HG03097 (cell line): ENCODE measurements around the gene RREB1.
A peak's percentile ranks its signal among the peaks of the same experiment; 100 is the strongest.

Experiments
- ATAC-seq: cut with Tn5 transposase; IDR thresholded peaks from one replicate; pipeline ENCODE4 v1.9.1; 2021; ENCODE audit not compliant: unreplicated experiment, low FRiP score

RREB1 gene

GRCh38 chr6:7215131-7215530 lies 107.4 kb downstream of the RREB1 start:
- ATAC-seq = no peak

GRCh38 chr6:7215798-7216231 lies 108.1 kb downstream of the RREB1 start:
- no peak for ATAC-seq

GRCh38 chr6:7216941-7217621 lies 109.3 kb downstream of the RREB1 start:
- no peak for ATAC-seq

- no peak for ATAC-seq
These were observed 110.7 kb downstream of the RREB1 start for GRCh38 chr6:7218406-7218988.

GRCh38 chr6:7219310-7219709 lies 111.5 kb downstream of the RREB1 start:
- no peak for ATAC-seq

GRCh38 chr6:7222197-7222596 lies 114.4 kb downstream of the RREB1 start:
- ATAC-seq = no peak

- ATAC-seq = no peak
These were observed 117.0 kb downstream of the RREB1 start for GRCh38 chr6:7224731-7225130.

GRCh38 chr6:7228662-7229375 lies 121.1 kb downstream of the RREB1 start:
- ATAC-seq = no peak

GRCh38 chr6:7229376-7230326 lies 121.9 kb downstream of the RREB1 start:
- ATAC-seq = no peak

GRCh38 chr6:7230327-7230691 lies 122.5 kb downstream of the RREB1 start:
- ATAC-seq = no peak

- ATAC-seq = no peak
These were observed 123.4 kb downstream of the RREB1 start for GRCh38 chr6:7230956-7231713.

GRCh38 chr6:7232351-7232750 lies 124.6 kb downstream of the RREB1 start:
- ATAC-seq = no peak

- ATAC-seq = no peak
These were observed 126.8 kb downstream of the RREB1 start for GRCh38 chr6:7234547-7234946.

GRCh38 chr6:7235712-7236305 lies 128.0 kb downstream of the RREB1 start:
- no peak for ATAC-seq

- ATAC-seq = peak; percentile 47
These were observed 128.8 kb downstream of the RREB1 start for GRCh38 chr6:7236306-7237209.

- no peak for ATAC-seq
These were observed 130.0 kb downstream of the RREB1 start for GRCh38 chr6:7237653-7238188.

- no peak for ATAC-seq
These were observed 130.8 kb downstream of the RREB1 start for GRCh38 chr6:7238526-7238899.

GRCh38 chr6:7238900-7239589 lies 131.3 kb downstream of the RREB1 start:
- ATAC-seq = peak; percentile 48
